ENCODE results near the gene ASTN2.

DNA sequence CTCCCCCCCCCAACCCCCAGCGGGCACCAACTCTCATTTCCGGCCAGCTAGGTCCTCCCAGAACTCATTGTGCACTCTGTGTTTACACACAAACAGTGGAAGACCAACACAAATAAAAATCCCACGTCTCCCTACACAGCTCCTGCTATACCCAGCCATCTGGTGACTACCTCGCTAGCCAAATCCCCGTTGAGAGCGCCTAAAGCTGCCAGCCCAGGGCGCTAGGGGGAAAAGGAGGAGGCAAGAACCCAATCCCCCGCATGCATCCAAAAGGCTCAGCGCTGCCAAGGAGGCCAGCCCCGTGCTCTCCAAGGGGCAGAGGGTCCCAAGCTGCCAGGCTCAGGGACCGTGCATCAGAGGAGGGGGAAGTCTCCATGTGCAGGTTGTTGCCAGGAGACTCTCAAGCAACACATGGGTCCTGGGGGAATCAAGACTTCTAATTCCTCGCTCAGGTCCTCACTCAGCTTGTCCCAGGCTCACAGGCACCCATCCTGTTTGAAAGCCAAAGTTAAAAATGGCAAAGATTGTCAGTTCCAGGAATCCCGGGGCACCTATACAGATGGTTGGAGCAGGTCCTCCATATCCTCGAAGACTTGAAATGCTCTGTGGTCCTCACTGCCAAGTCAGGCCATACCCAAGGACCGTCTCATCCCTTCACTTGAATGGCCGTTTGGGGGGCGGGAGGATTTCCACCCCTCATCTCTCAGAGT, 2.7 kb downstream of the ASTN2 start:
- TF ChIP-seq, protein P1, sequence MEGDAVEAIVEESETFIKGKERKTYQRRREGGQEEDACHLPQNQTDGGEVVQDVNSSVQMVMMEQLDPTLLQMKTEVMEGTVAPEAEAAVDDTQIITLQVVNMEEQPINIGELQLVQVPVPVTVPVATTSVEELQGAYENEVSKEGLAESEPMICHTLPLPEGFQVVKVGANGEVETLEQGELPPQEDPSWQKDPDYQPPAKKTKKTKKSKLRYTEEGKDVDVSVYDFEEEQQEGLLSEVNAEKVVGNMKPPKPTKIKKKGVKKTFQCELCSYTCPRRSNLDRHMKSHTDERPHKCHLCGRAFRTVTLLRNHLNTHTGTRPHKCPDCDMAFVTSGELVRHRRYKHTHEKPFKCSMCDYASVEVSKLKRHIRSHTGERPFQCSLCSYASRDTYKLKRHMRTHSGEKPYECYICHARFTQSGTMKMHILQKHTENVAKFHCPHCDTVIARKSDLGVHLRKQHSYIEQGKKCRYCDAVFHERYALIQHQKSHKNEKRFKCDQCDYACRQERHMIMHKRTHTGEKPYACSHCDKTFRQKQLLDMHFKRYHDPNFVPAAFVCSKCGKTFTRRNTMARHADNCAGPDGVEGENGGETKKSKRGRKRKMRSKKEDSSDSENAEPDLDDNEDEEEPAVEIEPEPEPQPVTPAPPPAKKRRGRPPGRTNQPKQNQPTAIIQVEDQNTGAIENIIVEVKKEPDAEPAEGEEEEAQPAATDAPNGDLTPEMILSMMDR (IDR thresholded peaks at IDR 0.05 in 8 of 11, conservative IDR thresholded peaks at IDR 0.05 in 3 of 11), result no peak
- TF ChIP-seq POLR2A (IDR thresholded peaks at IDR 0.05), result no peak

All from spleen (tissue), 7 donors.